Endothelial cell of umbilical vein (primary cell): ENCODE data around the gene ADCY2. TPM values are rescaled to one million over a fixed set of nuclear protein-coding genes. Genes with fewer than 3 reads are reported as not detected.

Experiments used
- BruUV-seq: library from RNA; stranded (reverse); fragments of 400-500 nt; replicated peaks from 2 replicates; lab custom pipeline; 2021; lab: Mats Ljungman, UMichigan
- CTCF ChIA-PET: fragments of 300-600, 350-600 bp; sonication (Branson Sonifier 250); formaldehyde crosslinking; loops from one replicate; lab custom pipeline; 2021; ENCODE audit warnings: antibody characterized with exemption, inconsistent platforms; lab: Charles Lee
- POLR2A ChIA-PET: fragments of 300-600, 350-600 bp; sonication (Branson Sonifier 250); formaldehyde crosslinking; loops from one replicate; lab custom pipeline; 2021; ENCODE audit warnings: antibody characterized with exemption, inconsistent platforms; lab: Charles Lee
- DNase-seq: peaks from one replicate; pipeline ENCODE4 v3.0.0-alpha.2; 2011; ENCODE audit warnings: low read depth, low spot score
- FAIRE-seq: peaks from 2 replicates; lab custom pipeline; 2011; peaks lifted over from hg19 to GRCh38; lab: Jason Lieb, UNC
- H2AFZ ChIP-seq: 2 replicates; pipeline ENCODE4 v1.6.0; 2012; ENCODE audit warnings: low read depth, low read length, control low read depth, inconsistent platforms
- H3K27ac ChIP-seq: 2 replicates; pipeline ENCODE4 v1.5.1; 2011; ENCODE audit warnings: low read depth, mild to moderate bottlenecking, control low read depth, low read length, moderate library complexity; ENCODE audit not compliant: insufficient read depth
- H3K27me3 ChIP-seq, 2 experiments: 2 replicates each; pipeline versions ENCODE4 v1.6.0 to v1.6.1; 2011; ENCODE audit warnings: low read length in 2 of 2, mixed read lengths in 1 of 2; ENCODE audit not compliant: control insufficient read depth in 2 of 2, insufficient read depth in 2 of 2
- H3K36me3 ChIP-seq, 2 experiments: 2 replicates in 1 of 2; 3 replicates in 1 of 2; pipeline ENCODE4 v1.5.1; 2011; ENCODE audit warnings: low read length in 2 of 2, mild to moderate bottlenecking in 1 of 2, moderate library complexity in 1 of 2; ENCODE audit not compliant: control insufficient read depth in 2 of 2, insufficient read depth in 2 of 2; ENCODE audit errors: extremely low read depth in 1 of 2
- H3K4me1 ChIP-seq: 3 replicates; pipeline ENCODE4 v1.5.1; 2011; ENCODE audit warnings: mild to moderate bottlenecking, low read length; ENCODE audit not compliant: control insufficient read depth, insufficient read depth; ENCODE audit errors: extremely low read depth
- H3K4me2 ChIP-seq: 2 replicates; pipeline ENCODE4 v1.6.1; 2011; ENCODE audit warnings: low read length, control low read depth, mixed read lengths; ENCODE audit not compliant: insufficient read depth
- H3K4me3 ChIP-seq, 3 experiments: fragments of 200-600 bp in 1 of 3; sonication (generic), shearing (Covaris generic) in 1 of 3; replicated peaks in 1 of 3; 2 replicates each; pipeline ENCODE4 v1.5.1; 2011 to 2016; ENCODE audit warnings: control low read depth in 3 of 3, low read length in 3 of 3, mild to moderate bottlenecking in 2 of 3, inconsistent platforms in 1 of 3, low read depth in 1 of 3, moderate library complexity in 1 of 3; ENCODE audit not compliant: insufficient read depth in 1 of 3
- H3K79me2 ChIP-seq: 2 replicates; pipeline ENCODE4 v1.6.0; 2012; ENCODE audit warnings: low read length, inconsistent platforms; ENCODE audit not compliant: control insufficient read depth, insufficient read depth
- H3K9ac ChIP-seq: replicated peaks from 2 replicates; pipeline ENCODE3; 2011; ENCODE audit warnings: low read length, control low read depth; ENCODE audit not compliant: insufficient read depth; ENCODE audit errors: extremely low read depth
- H3K9me1 ChIP-seq: replicated peaks from 3 replicates; pipeline ENCODE4 v1.6.0; 2011; ENCODE audit warnings: mild to moderate bottlenecking, low read length; ENCODE audit not compliant: control insufficient read depth, insufficient read depth; ENCODE audit errors: extremely low read depth
- H3K9me3 ChIP-seq: replicated peaks from 2 replicates; pipeline ENCODE4 v1.5.1; 2012; ENCODE audit warnings: low read length, inconsistent platforms; ENCODE audit not compliant: control insufficient read depth, insufficient read depth
- H4K20me1 ChIP-seq: replicated peaks from 2 replicates; pipeline ENCODE3; 2011; ENCODE audit warnings: mild to moderate bottlenecking, low read length; ENCODE audit not compliant: control insufficient read depth, insufficient read depth; ENCODE audit errors: extremely low read depth
- EZH2 ChIP-seq: IDR thresholded peaks from 2 replicates; pipeline ENCODE4 v1.6.1; 2012; ENCODE audit warnings: borderline replicate concordance, low read depth, mild to moderate bottlenecking, moderate library complexity, low read length, inconsistent platforms; ENCODE audit not compliant: severe bottlenecking
- FOS ChIP-seq: IDR thresholded peaks from 2 replicates; pipeline ENCODE4 v1.6.1; 2011; ENCODE audit warnings: mild to moderate bottlenecking, low read length, moderate library complexity, borderline replicate concordance; ENCODE audit not compliant: insufficient read depth
- GATA2 ChIP-seq: IDR thresholded peaks from 2 replicates; pipeline ENCODE4 v1.7.0; 2011; ENCODE audit warnings: low read depth, mild to moderate bottlenecking, moderate library complexity, mixed read lengths, low read length; ENCODE audit not compliant: insufficient read length, insufficient read depth
- JUN ChIP-seq: IDR thresholded peaks from 2 replicates; pipeline ENCODE4 v1.6.1; 2011; ENCODE audit warnings: borderline replicate concordance, low read depth; ENCODE audit not compliant: insufficient read length, insufficient read depth
- MYC ChIP-seq: IDR thresholded peaks from one replicate; pipeline ENCODE4 v1.6.1; 2011; ENCODE audit warnings: mild to moderate bottlenecking, low read depth, low read length
- POLR2A ChIP-seq: IDR thresholded peaks from 2 replicates; pipeline ENCODE4 v1.6.1; 2012; ENCODE audit warnings: low read depth, mild to moderate bottlenecking, control low read depth, low read length
- POLR2AphosphoS5 ChIP-seq: IDR thresholded peaks from 2 replicates; pipeline ENCODE4 v1.6.1; 2012; ENCODE audit warnings: low read depth, mild to moderate bottlenecking, control low read depth, low read length, moderate library complexity; ENCODE audit not compliant: insufficient read depth
- dilution Hi-C: fragments of 300-500 bp; cut with MboI; formaldehyde crosslinking; loops from one replicate; pipeline ENCODE4 v1.15.0; 2019; ENCODE audit warnings: low sequenced_read_pairs; ENCODE audit not compliant: extremely low pct_ligation_motif_present
- intact Hi-C: fragments of 100-400 bp; cut with micrococcal nuclease; formaldehyde crosslinking; loops from one replicate; pipeline ENCODE4 v1.10.0; 2022
- polyA plus RNA-seq, 4 experiments: library from polyadenylated mRNA; depleted of rRNA in 3 of 4; stranded (reverse) in 3 of 4; unstranded in 1 of 4; fragments of >200 nt; gene quantifications; 2 replicates each; pipeline versions ENCODE4 v1.2.1 to v1.2.3, GENCODE V29; 2011 to 2012; ENCODE audit warnings: missing spikeins in 1 of 4
- total RNA-seq: library from RNA; stranded (reverse); gene quantifications from 2 replicates; pipeline ENCODE4 v1.2.3, GENCODE V29; 2021
- TF ChIP-seq, protein P1 (sequence below): IDR thresholded peaks from 2 replicates; pipeline ENCODE4 v1.6.1; 2011; ENCODE audit not compliant: insufficient read depth, insufficient read length
- TF ChIP-seq, protein P2 (sequence below), 2 donors: IDR thresholded peaks; 1 replicate in 1 of 2; 2 replicates in 1 of 2; pipeline ENCODE4 v1.5.1; 2011; ENCODE audit warnings: low read length in 2 of 2, mild to moderate bottlenecking in 2 of 2, moderate library complexity in 2 of 2, control low read depth in 1 of 2, inconsistent platforms in 1 of 2, low read depth in 1 of 2; ENCODE audit not compliant: insufficient read depth in 1 of 2; ENCODE audit errors: extremely low read depth in 1 of 2

Gene ADCY2
- total and polyA plus RNA-seq, 2 donors (not counting 3 experiments of a cell fraction or from before 2014, with no cell fraction given) = under 0.01 TPM; not detected in 1

DNA sequence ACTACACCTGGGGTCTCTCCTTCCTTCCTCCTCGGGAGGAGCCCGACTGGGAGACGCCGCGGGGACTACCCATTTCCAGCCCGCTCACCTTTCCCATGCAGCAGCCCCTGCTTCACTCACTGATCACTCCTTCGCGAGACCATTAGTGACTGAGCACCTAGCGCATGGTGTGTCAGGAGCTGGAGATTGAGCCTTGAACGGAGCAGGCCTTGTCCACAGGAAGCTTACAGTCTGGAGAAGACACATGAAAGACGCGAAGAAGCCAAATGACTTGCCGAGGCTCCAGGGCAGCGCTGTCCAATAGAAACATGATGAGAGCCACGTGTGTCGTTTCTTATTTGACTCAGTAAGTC lies 455.3 kb downstream of the ADCY2 start:
- ChIA-PET POLR2A (no interaction called here), CTCF (interaction anchor here (0.7 to 1.8 kb wide), 4 partner anchors 9 to 39 kb away, joined by 3 to 9 read pairs (median 4); no protein-coding TSS in a partner anchor)
- Histone ChIP-seq H2AFZ (peak overlapping the region; percentile 86), H3K27me3 (peaks cover 21 to 22% of the 10 kb centered on the region in 2 experiments), H3K9ac (no peak overlapping the region), H3K9me3 (no peaks in the 10 kb centered on the region), H3K4me1 (no peaks in the 10 kb centered on the region), H3K4me2 (no peak overlapping the region), H4K20me1 (no peaks in the 10 kb centered on the region), H3K36me3 (no peaks in the 10 kb centered on the region), H3K9me1 (no peaks in the 10 kb centered on the region), H3K27ac (no peak overlapping the region), H3K79me2 (no peaks in the 10 kb centered on the region), H3K4me3 (no peak overlapping the region)
- no TSS peak for BruUV-seq
- dilution Hi-C loops (no loop called here), intact Hi-C loops (loop anchor here (10.0 kb wide), 1 partner anchor 1086 kb away; no protein-coding TSS in a partner anchor)
- DNase-seq = peak; percentile 6
- TF ChIP-seq EZH2 = no peak
- no peak for TF ChIP-seq POLR2A
- no peak for TF ChIP-seq MYC
- no peak for TF ChIP-seq FOS
- no peak for FAIRE-seq

DNA sequence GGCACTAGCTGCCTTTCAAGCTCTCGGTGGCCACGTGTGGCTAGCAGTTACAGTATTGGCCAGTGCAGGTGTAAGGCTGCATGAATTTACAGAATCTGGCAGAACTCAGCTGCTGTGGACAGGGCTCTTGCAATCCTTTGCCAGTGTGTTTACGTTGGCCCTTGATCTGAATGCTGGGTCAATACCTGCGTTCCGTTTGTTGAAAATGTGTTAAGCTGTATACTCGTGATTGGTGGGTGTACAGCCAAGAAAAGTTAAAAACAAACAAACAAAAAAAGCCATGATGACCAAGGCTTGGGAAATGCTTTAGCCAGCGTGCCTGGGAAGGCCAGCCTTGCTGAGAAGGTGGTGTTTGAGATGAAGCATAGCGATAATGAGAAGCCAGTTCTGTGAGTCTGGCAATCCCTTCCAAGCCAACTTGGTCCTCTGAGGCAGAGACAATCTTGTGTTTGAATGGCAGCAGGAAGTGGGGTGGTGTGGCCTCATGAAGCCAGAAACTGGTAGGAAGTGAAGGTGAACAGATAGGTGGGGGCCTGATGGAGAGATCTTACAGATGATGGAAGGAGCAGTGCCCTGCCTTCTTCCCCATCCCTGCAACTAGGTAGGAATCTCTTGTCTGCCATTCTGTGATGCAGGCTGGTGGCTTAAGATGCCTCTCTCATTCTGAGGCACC lies 455.8 kb downstream of the ADCY2 start:
- Histone ChIP-seq H3K27me3 (peaks cover 21 to 22% of the 10 kb centered on the region in 2 experiments), H3K4me1 (no peaks in the 10 kb centered on the region), H3K4me2 (no peak overlapping the region), H3K9me3 (no peaks in the 10 kb centered on the region), H3K36me3 (no peaks in the 10 kb centered on the region), H2AFZ (no peak overlapping the region), H3K4me3 (no peak overlapping the region), H3K9ac (no peak overlapping the region), H3K27ac (no peak overlapping the region), H4K20me1 (no peaks in the 10 kb centered on the region), H3K9me1 (no peaks in the 10 kb centered on the region), H3K79me2 (no peaks in the 10 kb centered on the region)
- ChIA-PET POLR2A (no interaction called here), CTCF (interaction anchor here (1.0 to 1.8 kb wide), 2 partner anchors 8 to 15 kb away, joined by 3 to 9 read pairs; no protein-coding TSS in a partner anchor)
- TF ChIP-seq POLR2A = no peak
- no peak for TF ChIP-seq MYC
- no peak for TF ChIP-seq EZH2
- TF ChIP-seq, protein P1, sequence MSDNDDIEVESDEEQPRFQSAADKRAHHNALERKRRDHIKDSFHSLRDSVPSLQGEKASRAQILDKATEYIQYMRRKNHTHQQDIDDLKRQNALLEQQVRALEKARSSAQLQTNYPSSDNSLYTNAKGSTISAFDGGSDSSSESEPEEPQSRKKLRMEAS = no peak
- no peak for TF ChIP-seq JUN
- no peak for TF ChIP-seq POLR2AphosphoS5
- TF ChIP-seq, protein P2, sequence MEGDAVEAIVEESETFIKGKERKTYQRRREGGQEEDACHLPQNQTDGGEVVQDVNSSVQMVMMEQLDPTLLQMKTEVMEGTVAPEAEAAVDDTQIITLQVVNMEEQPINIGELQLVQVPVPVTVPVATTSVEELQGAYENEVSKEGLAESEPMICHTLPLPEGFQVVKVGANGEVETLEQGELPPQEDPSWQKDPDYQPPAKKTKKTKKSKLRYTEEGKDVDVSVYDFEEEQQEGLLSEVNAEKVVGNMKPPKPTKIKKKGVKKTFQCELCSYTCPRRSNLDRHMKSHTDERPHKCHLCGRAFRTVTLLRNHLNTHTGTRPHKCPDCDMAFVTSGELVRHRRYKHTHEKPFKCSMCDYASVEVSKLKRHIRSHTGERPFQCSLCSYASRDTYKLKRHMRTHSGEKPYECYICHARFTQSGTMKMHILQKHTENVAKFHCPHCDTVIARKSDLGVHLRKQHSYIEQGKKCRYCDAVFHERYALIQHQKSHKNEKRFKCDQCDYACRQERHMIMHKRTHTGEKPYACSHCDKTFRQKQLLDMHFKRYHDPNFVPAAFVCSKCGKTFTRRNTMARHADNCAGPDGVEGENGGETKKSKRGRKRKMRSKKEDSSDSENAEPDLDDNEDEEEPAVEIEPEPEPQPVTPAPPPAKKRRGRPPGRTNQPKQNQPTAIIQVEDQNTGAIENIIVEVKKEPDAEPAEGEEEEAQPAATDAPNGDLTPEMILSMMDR (IDR thresholded peaks at IDR 0.05; ENCODE audit: extremely low read depth in 1 of 2, insufficient read depth in 1 of 2, low read depth in 1 of 2, low read length in 2 of 2) = no peak
- no peak for TF ChIP-seq FOS
- no peak for TF ChIP-seq GATA2
- intact Hi-C loops = loop anchor here (10.0 kb wide), 1 partner anchor 1087 kb away; no protein-coding TSS in a partner anchor
- BruUV-seq = no TSS peak
- dilution Hi-C loops = no loop called here
- DNase-seq = no peak
- FAIRE-seq = no peak
